Bronchial epithelial cell (primary cell): ENCODE results near the gene KCNAB2. TPM values are rescaled to one million over a fixed set of nuclear protein-coding genes. Genes with fewer than 3 reads are reported as not detected.
"Not testable (repeated sequence)": the region's sequence is repeated elsewhere in the genome, so short reads cannot be mapped to it uniquely, and the experiment has no call there.

ENCODE experiments used
- DNase-seq: peaks from one replicate; pipeline ENCODE4 v3.0.0-alpha.2; 2010; ENCODE audit warnings: low read depth
- FAIRE-seq: peaks from 2 replicates; lab custom pipeline; 2011; peaks lifted over from hg19 to GRCh38; lab: Jason Lieb, UNC
- H3K27me3 ChIP-seq: 2 replicates; pipeline ENCODE4 v1.5.1; 2011; ENCODE audit warnings: low read length; ENCODE audit not compliant: control insufficient read depth, insufficient read depth
- H3K36me3 ChIP-seq: 2 replicates; pipeline ENCODE4 v1.5.1; 2011; ENCODE audit warnings: low read length; ENCODE audit not compliant: control insufficient read depth, insufficient read depth
- H3K4me3 ChIP-seq: 2 replicates; pipeline ENCODE4 v1.5.1; 2011; ENCODE audit warnings: mild to moderate bottlenecking, low read depth, low read length, control low read depth
- CTCF ChIP-seq: IDR thresholded peaks from 2 replicates; pipeline ENCODE4 v1.5.1; 2011; ENCODE audit warnings: mild to moderate bottlenecking, moderate library complexity, low read length, control low read depth, inconsistent platforms; ENCODE audit not compliant: insufficient read depth, severe bottlenecking
- total RNA-seq: library from RNA; depleted of rRNA; stranded (reverse); fragments of >200 nt; gene quantifications from 2 replicates; pipeline ENCODE4 v1.2.1, GENCODE V29; 2014

KCNAB2 gene
- total RNA-seq, 1 donor from 2014 or later = 1.8 TPM

- Histone ChIP-seq H3K27me3 (peaks cover 2% of the 10 kb centered on the region), H3K36me3 (no peaks in the 10 kb centered on the region), H3K4me3 (no peak overlapping the region)
- DNase-seq (no peak), FAIRE-seq (peak; percentile 23)
- no peak for TF ChIP-seq CTCF
Measured at GRCh38 chr1:6054596-6054995, 8.9 kb downstream of the KCNAB2 start.

DNA sequence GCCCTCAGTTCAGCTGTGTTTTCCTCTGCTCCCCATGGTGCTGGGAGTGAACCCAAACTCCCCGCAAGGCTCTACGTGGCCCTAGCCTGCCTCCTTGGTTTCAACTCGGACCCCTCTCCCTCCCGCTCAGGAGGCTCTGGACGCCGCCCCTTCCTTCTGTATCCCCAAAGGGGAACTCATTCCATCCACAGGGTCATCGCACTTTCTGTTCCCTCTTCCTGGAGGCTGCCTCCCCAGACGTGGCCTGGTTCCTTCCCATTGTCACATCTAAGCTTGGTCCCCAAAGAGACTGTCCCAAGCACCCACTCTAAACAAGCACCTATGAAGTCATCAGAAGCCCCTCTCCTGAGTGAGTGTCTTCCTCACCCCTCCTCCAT, 10.9 kb downstream of the KCNAB2 start:
- Histone ChIP-seq H3K36me3 (no peaks in the 10 kb centered on the region), H3K27me3 (peaks cover 2% of the 10 kb centered on the region), H3K4me3 (no peak overlapping the region)
- no peak for TF ChIP-seq CTCF
- FAIRE-seq (no peak), DNase-seq (no peak)

DNA sequence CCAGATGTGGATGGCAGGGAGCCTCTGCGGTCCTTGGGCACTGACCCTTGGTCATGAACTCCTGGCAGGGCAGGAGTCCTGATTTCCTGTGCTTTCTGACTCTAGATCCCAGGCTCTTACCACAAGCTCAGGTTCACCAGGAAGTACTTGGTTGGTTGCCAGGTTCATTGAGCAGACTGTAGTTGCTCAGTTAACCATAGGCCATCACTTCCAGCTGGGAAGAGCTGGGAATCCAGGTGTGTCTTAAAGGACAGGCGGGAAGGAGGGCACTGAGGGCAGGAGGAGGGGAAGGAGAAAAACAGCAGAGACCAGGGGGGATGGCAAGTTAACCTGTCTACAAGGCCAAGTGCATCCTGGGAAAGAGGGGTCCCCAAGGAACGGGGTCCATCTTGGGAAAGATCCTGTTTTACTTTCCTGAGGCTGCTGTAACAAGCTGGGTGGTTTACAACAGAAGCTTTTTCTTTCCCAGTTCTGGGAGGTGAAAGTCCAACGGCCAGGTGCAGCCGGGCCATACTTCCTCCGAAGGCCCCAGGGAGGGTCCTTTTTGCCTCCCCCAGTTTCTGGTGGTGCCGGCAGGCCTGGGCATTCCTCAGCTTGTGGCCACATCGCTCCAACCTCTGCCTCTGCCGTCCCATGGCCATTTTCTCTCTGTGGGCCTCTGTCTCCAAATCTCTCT, 11.6 kb downstream of the KCNAB2 start:
- no peak for TF ChIP-seq CTCF
- Histone ChIP-seq H3K36me3 (no peaks in the 10 kb centered on the region), H3K27me3 (peaks cover 2% of the 10 kb centered on the region), H3K4me3 (no peak overlapping the region)
- FAIRE-seq (no peak), DNase-seq (no peak)

DNA sequence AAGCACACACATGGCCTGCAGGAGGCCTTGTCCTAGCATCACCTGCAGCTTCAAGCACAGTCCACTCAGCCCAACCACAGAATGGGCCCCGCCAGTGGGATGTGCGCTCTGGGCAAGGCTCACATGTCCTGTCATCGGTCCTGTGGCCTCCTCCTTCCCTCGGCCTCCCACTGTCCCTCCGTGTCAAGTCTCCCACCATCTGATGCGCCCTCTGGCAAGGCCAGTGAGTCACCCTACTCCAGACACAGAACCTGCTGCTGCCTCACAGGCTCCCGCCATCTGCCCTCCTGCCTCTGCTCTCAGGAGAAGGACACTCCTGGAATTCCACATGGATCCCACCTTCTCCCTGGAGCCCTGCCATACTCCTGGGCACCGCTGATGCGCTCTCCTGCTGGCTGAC, 14.2 kb downstream of the KCNAB2 start:
- FAIRE-seq = no peak
- DNase-seq = peak; percentile 18
- no peak for TF ChIP-seq CTCF

GRCh38 chr1:6062670-6063069, 17.0 kb downstream of the KCNAB2 start:
- TF ChIP-seq CTCF = no peak
- H3K4me3 ChIP-seq = no peak overlapping the region
- DNase-seq (no peak), FAIRE-seq (no peak)
- H3K36me3 ChIP-seq = no peaks in the 10 kb centered on the region
- H3K27me3 ChIP-seq = peaks cover 2% of the 10 kb centered on the region

More for the DNA sequence above, 14.2 kb downstream of the KCNAB2 start:
- Histone ChIP-seq H3K4me3 (no peak overlapping the region), H3K27me3 (peaks cover 3% of the 10 kb centered on the region), H3K36me3 (no peaks in the 10 kb centered on the region)

DNA sequence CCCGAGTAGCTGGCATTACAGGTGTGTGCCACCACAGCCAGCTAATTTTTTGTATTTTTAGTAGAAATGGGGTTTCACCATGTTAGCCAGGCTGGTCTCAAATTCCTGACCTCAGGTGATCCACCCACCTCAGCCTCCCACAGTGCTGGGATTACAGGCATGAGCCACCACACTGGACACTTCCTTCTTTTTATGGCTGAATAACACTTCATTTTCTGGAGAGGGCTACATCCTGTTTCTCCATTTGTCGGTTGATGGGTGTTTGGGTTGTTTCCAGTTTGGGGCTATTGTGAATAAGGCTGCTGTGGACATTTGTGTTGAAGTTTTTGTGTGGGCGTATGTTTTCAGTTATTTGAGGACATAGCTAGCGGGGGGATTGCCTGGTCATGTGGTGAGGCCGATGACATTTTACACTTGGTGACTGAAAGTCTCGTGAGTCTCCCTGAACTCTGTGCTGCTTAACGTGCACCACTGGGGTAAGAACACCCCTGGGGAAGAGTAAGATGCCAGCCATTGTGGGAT, 17.9 kb downstream of the KCNAB2 start:
- not testable (repeated sequence) for FAIRE-seq, H3K36me3 ChIP-seq, DNase-seq, H3K4me3 ChIP-seq, H3K27me3 ChIP-seq
